ENCODE results near the gene TMEM143. TPM values are rescaled to one million over a fixed set of nuclear protein-coding genes. Genes with fewer than 3 reads are reported as not detected.

TMEM143 gene
- total RNA-seq, 1 donor from 2014 or later = 11.1 TPM

- no peaks in the 10 kb centered on the region for H3K9me3 ChIP-seq
- no peak for DNase-seq
- no peak overlapping the region for H3K4me3 ChIP-seq
- no peaks in the 10 kb centered on the region for H3K36me3 ChIP-seq
- ATAC-seq = no peak
- H3K4me1 ChIP-seq = peaks cover 11% of the 10 kb centered on the region
- H3K27me3 ChIP-seq (ENCODE audit: low read depth) = peaks cover 54% of the 10 kb centered on the region
- TF ChIP-seq CTCF (IDR thresholded peaks at IDR 0.05) = no peak
- no peak overlapping the region for H3K27ac ChIP-seq
- intact Hi-C loops (cut with DNase I) = no loop called here
Measured at GRCh38 chr19:48396016-48396823, 32.5 kb upstream of the TMEM143 start.

- Histone ChIP-seq H3K27ac (no peak overlapping the region), H3K4me1 (peaks cover 11% of the 10 kb centered on the region), H3K36me3 (no peaks in the 10 kb centered on the region), H3K9me3 (no peaks in the 10 kb centered on the region), H3K27me3 (ENCODE audit: low read depth) (peaks cover 54% of the 10 kb centered on the region), H3K4me3 (no peak overlapping the region)
- DNase-seq = no peak
- ATAC-seq = no peak
- intact Hi-C loops (cut with DNase I) = no loop called here
- no peak for TF ChIP-seq CTCF (IDR thresholded peaks at IDR 0.05)
Measured at GRCh38 chr19:48395499-48395898, 31.8 kb upstream of the TMEM143 start.

GRCh38 chr19:48395170-48395455 lies 31.4 kb upstream of the TMEM143 start:
- no peak for ATAC-seq
- H3K36me3 ChIP-seq = no peaks in the 10 kb centered on the region
- peaks cover 54% of the 10 kb centered on the region for H3K27me3 ChIP-seq (ENCODE audit: low read depth)
- H3K4me3 ChIP-seq = no peak overlapping the region
- no peak overlapping the region for H3K27ac ChIP-seq
- no peaks in the 10 kb centered on the region for H3K9me3 ChIP-seq
- DNase-seq = no peak
- H3K4me1 ChIP-seq = peaks cover 11% of the 10 kb centered on the region
- intact Hi-C loops (cut with DNase I) = no loop called here
- TF ChIP-seq CTCF (IDR thresholded peaks at IDR 0.05) = no peak

- no peak for TF ChIP-seq CTCF (IDR thresholded peaks at IDR 0.05)
- no peak for ATAC-seq
- Histone ChIP-seq H3K27ac (no peak overlapping the region), H3K27me3 (ENCODE audit: low read depth) (peaks cover 54% of the 10 kb centered on the region), H3K9me3 (no peaks in the 10 kb centered on the region), H3K36me3 (peaks cover under 1% of the 10 kb centered on the region), H3K4me3 (no peak overlapping the region), H3K4me1 (peaks cover 11% of the 10 kb centered on the region)
- no peak for DNase-seq
- intact Hi-C loops (cut with DNase I) = no loop called here
Measured at GRCh38 chr19:48394331-48395169, 30.8 kb upstream of the TMEM143 start.

GRCh38 chr19:48393559-48394330 lies 30.0 kb upstream of the TMEM143 start, which contains the start of gene GRIN2D:
Gene GRIN2D (plus strand): TSS chr19:48393668. CDS start chr19:48398393, 4,725 bp downstream.
- DNase-seq (no peak), ATAC-seq (no peak)
- Histone ChIP-seq H3K4me1 (peaks cover 11% of the 10 kb centered on the region), H3K9me3 (no peaks in the 10 kb centered on the region), H3K27me3 (ENCODE audit: low read depth) (peaks cover 54% of the 10 kb centered on the region), H3K4me3 (no peak within 1 kb of the TSS), H3K27ac (no peak within 1 kb of the TSS), H3K36me3 (peaks cover 9% of the 10 kb centered on the region)
- TF ChIP-seq CTCF (IDR thresholded peaks at IDR 0.05) = no peak
- intact Hi-C loops (cut with DNase I) = no loop called here
